ENCODE results near the gene WDFY4.

WDFY4 gene

DNA sequence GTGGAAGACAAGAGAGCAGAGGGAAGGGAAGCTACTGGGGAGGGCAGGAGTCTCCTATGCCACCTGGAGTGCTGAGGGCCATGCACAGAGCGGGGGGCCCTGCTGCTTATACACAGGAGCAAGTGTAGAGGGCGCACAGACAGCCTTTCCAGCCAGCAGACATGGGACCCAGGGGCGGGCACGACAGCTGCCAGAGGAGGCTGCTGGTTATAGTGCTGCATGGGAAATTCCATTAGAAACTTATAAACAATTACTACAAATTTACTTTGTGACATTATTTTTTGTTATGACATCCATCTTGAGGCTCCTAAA, 90.5 kb downstream of the WDFY4 start:
- no peaks in the 10 kb centered on the region for H3K9me3 Mint-ChIP-seq
- peaks cover 15% of the 10 kb centered on the region for H3K27me3 Mint-ChIP-seq (ENCODE audit: low read depth, poor library complexity)
- no peak overlapping the region for H3K4me3 Mint-ChIP-seq
- TF ChIP-seq, protein P1, sequence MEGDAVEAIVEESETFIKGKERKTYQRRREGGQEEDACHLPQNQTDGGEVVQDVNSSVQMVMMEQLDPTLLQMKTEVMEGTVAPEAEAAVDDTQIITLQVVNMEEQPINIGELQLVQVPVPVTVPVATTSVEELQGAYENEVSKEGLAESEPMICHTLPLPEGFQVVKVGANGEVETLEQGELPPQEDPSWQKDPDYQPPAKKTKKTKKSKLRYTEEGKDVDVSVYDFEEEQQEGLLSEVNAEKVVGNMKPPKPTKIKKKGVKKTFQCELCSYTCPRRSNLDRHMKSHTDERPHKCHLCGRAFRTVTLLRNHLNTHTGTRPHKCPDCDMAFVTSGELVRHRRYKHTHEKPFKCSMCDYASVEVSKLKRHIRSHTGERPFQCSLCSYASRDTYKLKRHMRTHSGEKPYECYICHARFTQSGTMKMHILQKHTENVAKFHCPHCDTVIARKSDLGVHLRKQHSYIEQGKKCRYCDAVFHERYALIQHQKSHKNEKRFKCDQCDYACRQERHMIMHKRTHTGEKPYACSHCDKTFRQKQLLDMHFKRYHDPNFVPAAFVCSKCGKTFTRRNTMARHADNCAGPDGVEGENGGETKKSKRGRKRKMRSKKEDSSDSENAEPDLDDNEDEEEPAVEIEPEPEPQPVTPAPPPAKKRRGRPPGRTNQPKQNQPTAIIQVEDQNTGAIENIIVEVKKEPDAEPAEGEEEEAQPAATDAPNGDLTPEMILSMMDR (IDR thresholded peaks at IDR 0.05), result no peak
- no peaks in the 10 kb centered on the region for H3K4me1 Mint-ChIP-seq
- no peak for DNase-seq
- no peaks in the 10 kb centered on the region for H3K36me3 Mint-ChIP-seq (ENCODE audit: low read depth)
- no peak overlapping the region for H3K27ac Mint-ChIP-seq

DNA sequence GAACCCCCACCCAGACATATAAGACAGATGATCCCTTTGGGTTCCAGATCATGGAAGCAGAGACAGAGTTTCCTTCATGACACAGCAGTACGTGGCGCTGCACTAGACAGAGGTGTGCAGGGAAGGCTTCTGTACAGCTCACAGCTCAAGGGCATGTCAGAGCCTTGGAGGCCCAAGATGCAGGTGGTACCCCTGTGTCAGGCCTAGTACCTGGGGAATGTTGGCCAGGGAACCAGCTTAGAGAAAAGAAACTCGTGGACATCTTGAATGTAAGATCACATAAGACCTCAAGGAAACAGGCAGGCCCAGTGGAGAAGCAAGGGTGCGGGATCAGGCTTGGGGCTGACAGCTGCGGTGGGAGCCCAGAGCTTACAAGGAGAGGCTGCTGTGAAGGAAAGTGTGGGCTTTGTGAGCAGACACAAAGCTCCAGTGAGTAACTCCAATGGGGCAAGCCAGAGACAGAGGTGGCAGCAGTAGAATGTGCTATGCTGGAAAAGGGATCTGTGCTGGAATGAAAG, 91.4 kb downstream of the WDFY4 start:
- Mint-ChIP-seq H3K27me3 (ENCODE audit: low read depth, poor library complexity) (peaks cover 20% of the 10 kb centered on the region), H3K36me3 (ENCODE audit: low read depth) (no peaks in the 10 kb centered on the region), H3K4me3 (no peak overlapping the region), H3K9me3 (no peaks in the 10 kb centered on the region), H3K4me1 (no peaks in the 10 kb centered on the region), H3K27ac (no peak overlapping the region)
- TF ChIP-seq, protein P1 (IDR thresholded peaks at IDR 0.05), result no peak
- DNase-seq, result no peak

DNA sequence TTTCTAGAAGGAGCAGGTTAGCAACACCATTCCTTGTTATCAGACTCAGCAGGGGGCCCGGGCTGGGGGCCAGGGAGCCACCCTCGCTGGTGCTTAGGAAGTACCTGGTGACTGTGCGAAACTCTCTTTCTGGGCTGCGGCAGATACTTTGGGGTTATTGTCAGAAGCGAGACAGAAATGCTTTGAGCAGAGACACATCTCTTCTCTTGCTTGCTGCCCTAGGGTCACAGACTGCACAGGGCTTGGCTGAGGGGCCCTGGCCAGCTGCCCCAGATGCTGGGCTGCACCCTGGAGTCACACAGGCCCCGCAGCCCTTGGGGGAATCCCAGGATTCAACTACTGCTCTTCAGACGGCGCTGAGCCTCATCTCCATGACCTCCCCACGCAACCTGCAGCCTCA, 91.9 kb downstream of the WDFY4 start:
- H3K4me3 Mint-ChIP-seq, result no peak overlapping the region
- no peak overlapping the region for H3K27ac Mint-ChIP-seq
- no peaks in the 10 kb centered on the region for H3K4me1 Mint-ChIP-seq
- no peaks in the 10 kb centered on the region for H3K36me3 Mint-ChIP-seq (ENCODE audit: low read depth)
- DNase-seq, result no peak
- TF ChIP-seq, protein P1 (IDR thresholded peaks at IDR 0.05), result no peak
- H3K27me3 Mint-ChIP-seq (ENCODE audit: low read depth, poor library complexity), result peaks cover 21% of the 10 kb centered on the region
- no peaks in the 10 kb centered on the region for H3K9me3 Mint-ChIP-seq

DNA sequence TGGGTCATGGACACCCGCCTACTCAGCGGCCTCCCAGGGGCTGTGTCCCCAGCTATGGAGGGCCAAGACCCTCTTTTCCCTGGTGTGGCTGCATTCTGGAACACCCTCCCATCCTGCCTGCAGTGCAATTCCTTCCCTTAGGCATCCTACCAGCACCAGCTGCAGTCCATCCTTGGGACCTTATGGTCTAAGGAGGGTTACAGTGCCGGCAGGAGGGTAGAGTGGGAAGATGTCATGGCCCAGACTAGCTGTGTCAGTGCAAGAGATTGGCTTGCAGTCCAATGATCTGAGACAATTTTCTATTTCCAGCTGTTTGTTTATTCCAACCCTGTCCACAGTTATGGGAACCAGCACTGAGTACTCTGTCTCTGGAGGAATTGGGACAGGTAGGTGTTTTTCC, 92.4 kb downstream of the WDFY4 start:
- DNase-seq, result no peak

DNA sequence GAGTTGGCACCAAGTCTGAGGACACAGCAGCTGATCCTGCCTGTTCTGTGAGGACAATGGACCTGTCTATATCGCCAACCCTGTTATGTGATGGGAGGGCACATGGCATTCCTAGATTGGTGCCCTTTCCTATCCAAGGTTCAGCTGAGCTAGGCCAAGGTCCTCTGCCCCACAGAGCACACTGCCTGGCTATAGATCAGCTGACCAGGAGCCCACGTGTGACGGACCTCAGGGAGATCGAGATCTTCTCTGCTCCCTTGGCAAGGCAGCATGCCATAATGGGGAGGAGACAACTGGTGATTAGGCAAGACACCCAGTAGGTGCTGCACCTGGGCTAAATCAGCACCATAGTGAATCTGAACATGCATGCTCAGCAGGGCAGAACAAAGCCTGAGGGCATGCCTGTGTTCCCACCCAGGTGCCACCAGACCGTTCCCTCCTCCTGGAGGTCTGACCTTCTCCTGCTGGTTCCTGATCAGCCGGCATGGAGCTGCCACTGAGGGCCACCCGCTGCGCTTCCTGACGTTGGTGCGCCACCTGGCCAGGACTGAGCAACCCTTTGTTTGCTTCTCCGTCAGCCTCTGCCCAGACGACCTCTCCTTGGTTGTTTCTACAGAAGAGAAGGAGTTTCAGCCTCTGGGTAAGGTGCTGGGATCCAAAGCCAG, 93.7 kb downstream of the WDFY4 start:
- H3K4me3 Mint-ChIP-seq, result no peak overlapping the region
- TF ChIP-seq, protein P1 (IDR thresholded peaks at IDR 0.05), result no peak
- H3K27me3 Mint-ChIP-seq (ENCODE audit: low read depth, poor library complexity), result peaks cover 29% of the 10 kb centered on the region
- DNase-seq, result no peak
- H3K9me3 Mint-ChIP-seq, result no peaks in the 10 kb centered on the region
- H3K4me1 Mint-ChIP-seq, result no peaks in the 10 kb centered on the region
- H3K27ac Mint-ChIP-seq, result no peak overlapping the region
- no peaks in the 10 kb centered on the region for H3K36me3 Mint-ChIP-seq (ENCODE audit: low read depth)

More for the DNA sequence above, 92.4 kb downstream of the WDFY4 start:
- H3K36me3 Mint-ChIP-seq (ENCODE audit: low read depth), result no peaks in the 10 kb centered on the region
- no peak overlapping the region for H3K27ac Mint-ChIP-seq
- H3K4me3 Mint-ChIP-seq, result no peak overlapping the region
- H3K27me3 Mint-ChIP-seq (ENCODE audit: low read depth, poor library complexity), result peaks cover 25% of the 10 kb centered on the region
- no peaks in the 10 kb centered on the region for H3K9me3 Mint-ChIP-seq
- no peaks in the 10 kb centered on the region for H3K4me1 Mint-ChIP-seq
- TF ChIP-seq, protein P1 (IDR thresholded peaks at IDR 0.05), result no peak

DNA sequence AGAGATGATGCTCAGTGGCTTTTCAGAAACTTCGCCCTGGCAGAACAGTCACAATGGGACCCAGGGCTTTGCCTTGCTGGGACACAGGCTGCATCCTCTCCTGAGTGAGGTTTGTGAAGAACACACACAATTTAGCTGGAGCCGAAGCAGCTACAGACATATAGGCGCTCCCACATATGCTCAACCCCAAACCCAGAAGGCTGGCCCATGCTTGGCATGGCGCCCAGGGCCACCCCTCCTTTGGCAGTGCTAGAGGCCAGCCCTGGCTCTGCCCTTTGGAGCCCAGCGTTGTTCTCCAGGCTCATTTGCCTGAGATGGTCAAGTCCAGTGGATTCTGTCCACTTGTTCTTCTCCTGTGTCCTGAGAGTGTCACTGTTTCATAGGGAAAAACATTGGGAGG, 94.4 kb downstream of the WDFY4 start:
- Mint-ChIP-seq H3K27ac (no peak overlapping the region), H3K9me3 (no peaks in the 10 kb centered on the region), H3K36me3 (ENCODE audit: low read depth) (no peaks in the 10 kb centered on the region), H3K4me1 (no peaks in the 10 kb centered on the region), H3K27me3 (ENCODE audit: low read depth, poor library complexity) (peaks cover 29% of the 10 kb centered on the region), H3K4me3 (no peak overlapping the region)
- TF ChIP-seq, protein P1 (IDR thresholded peaks at IDR 0.05), result no peak
- DNase-seq, result no peak
